ENCODE data around the gene PHACTR1. TPM values are rescaled to one million over a fixed set of nuclear protein-coding genes. Genes with fewer than 3 reads are reported as not detected.

The PHACTR1 gene
- polyA plus RNA-seq, 3 donors, result 6.1 to 26.9 (median 7.6) TPM

GRCh38 chr6:13009031-13009430, 292.5 kb downstream of the PHACTR1 start:
- H3K27ac ChIP-seq (ENCODE audit: low read depth in 1 of 2, low read length in 2 of 2), result no peak overlapping the region
- WGBS (ENCODE audit: insufficient coverage), result no CpG with 5 or more reads among the region's 3 CpGs
- peak overlapping the region in 1 of 7 donors; percentile 35 for H3K27ac Mint-ChIP-seq
- H3K79me2 ChIP-seq (ENCODE audit: insufficient read depth, low read length), result no peaks in the 10 kb centered on the region
- TF ChIP-seq, protein P1, sequence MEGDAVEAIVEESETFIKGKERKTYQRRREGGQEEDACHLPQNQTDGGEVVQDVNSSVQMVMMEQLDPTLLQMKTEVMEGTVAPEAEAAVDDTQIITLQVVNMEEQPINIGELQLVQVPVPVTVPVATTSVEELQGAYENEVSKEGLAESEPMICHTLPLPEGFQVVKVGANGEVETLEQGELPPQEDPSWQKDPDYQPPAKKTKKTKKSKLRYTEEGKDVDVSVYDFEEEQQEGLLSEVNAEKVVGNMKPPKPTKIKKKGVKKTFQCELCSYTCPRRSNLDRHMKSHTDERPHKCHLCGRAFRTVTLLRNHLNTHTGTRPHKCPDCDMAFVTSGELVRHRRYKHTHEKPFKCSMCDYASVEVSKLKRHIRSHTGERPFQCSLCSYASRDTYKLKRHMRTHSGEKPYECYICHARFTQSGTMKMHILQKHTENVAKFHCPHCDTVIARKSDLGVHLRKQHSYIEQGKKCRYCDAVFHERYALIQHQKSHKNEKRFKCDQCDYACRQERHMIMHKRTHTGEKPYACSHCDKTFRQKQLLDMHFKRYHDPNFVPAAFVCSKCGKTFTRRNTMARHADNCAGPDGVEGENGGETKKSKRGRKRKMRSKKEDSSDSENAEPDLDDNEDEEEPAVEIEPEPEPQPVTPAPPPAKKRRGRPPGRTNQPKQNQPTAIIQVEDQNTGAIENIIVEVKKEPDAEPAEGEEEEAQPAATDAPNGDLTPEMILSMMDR (IDR thresholded peaks at IDR 0.05), result no peak
- H3K4me1 ChIP-seq (ENCODE audit: control insufficient read depth in 1 of 2, insufficient read depth in 2 of 2, low read length in 2 of 2), result peaks cover 22 to 32% of the 10 kb centered on the region in 2 donors
- H3K9ac ChIP-seq (ENCODE audit: insufficient read depth, low read length, poor library complexity, severe bottlenecking), result no peak overlapping the region
- H3K4me1 Mint-ChIP-seq, result peaks cover 26% of the 10 kb centered on the region
- H3K4me3 Mint-ChIP-seq, result no peak overlapping the region
- peaks cover 14 to 19% (median 16%) of the 10 kb centered on the region in 3 donors for H3K27me3 Mint-ChIP-seq (ENCODE audit: low read depth in 3 of 3)
- DNase-seq, result no peak
- H3K9me3 ChIP-seq (replicated peaks in 1 of 2; ENCODE audit: control insufficient read depth in 1 of 2, insufficient read depth in 1 of 2, low read length in 2 of 2), result no peaks in the 10 kb centered on the region
- peaks cover 10 to 11% of the 10 kb centered on the region in 2 donors for H3K27me3 ChIP-seq (ENCODE audit: control insufficient read depth in 2 of 2, insufficient read depth in 2 of 2, low read length in 2 of 2)
- no peak overlapping the region for H2AFZ ChIP-seq (ENCODE audit: insufficient read depth, low read depth, low read length, poor library complexity, severe bottlenecking)
- no peak overlapping the region for H3K4me2 ChIP-seq (replicated peaks; ENCODE audit: extremely low read depth, low read length, poor library complexity, severe bottlenecking)
- H3K4me3 ChIP-seq (replicated peaks in 1 of 3; ENCODE audit: low read depth in 2 of 3, low read length in 3 of 3), result no peak overlapping the region
- no peaks in the 10 kb centered on the region for H3K36me3 ChIP-seq (replicated peaks in 1 of 2; ENCODE audit: control insufficient read depth in 1 of 2, insufficient read depth in 2 of 2, low read length in 2 of 2)
- H3K9me3 Mint-ChIP-seq, result peaks cover 0 to 6% (median 3%) of the 10 kb centered on the region in 7 donors
- peaks cover 0 to 4% of the 10 kb centered on the region in 2 donors for H3K36me3 Mint-ChIP-seq
- H4K20me1 ChIP-seq (ENCODE audit: insufficient read depth, low read length), result no peaks in the 10 kb centered on the region
- intact Hi-C loops (cut with micrococcal nuclease), result no loop called here

- DNase-seq, result no peak
These were observed 292.9 kb downstream of the PHACTR1 start for GRCh38 chr6:13009461-13009860.

More at GRCh38 chr6:13009461-13009860, 292.9 kb downstream of the PHACTR1 start:
- TF ChIP-seq, protein P1 (IDR thresholded peaks at IDR 0.05), result no peak
- peaks cover under 1 to 5% of the 10 kb centered on the region in 2 donors for H3K36me3 Mint-ChIP-seq
- Histone ChIP-seq H3K27me3 (ENCODE audit: control insufficient read depth in 2 of 2, insufficient read depth in 2 of 2, low read length in 2 of 2) (peaks cover 14 to 16% of the 10 kb centered on the region in 2 donors), H3K9ac (ENCODE audit: insufficient read depth, low read length, poor library complexity, severe bottlenecking) (no peak overlapping the region), H3K9me3 (replicated peaks in 1 of 2; ENCODE audit: control insufficient read depth in 1 of 2, insufficient read depth in 1 of 2, low read length in 2 of 2) (no peaks in the 10 kb centered on the region), H3K36me3 (replicated peaks in 1 of 2; ENCODE audit: control insufficient read depth in 1 of 2, insufficient read depth in 2 of 2, low read length in 2 of 2) (no peaks in the 10 kb centered on the region), H3K79me2 (ENCODE audit: insufficient read depth, low read length) (no peaks in the 10 kb centered on the region), H4K20me1 (ENCODE audit: insufficient read depth, low read length) (no peaks in the 10 kb centered on the region), H3K4me1 (ENCODE audit: control insufficient read depth in 1 of 2, insufficient read depth in 2 of 2, low read length in 2 of 2) (peaks cover 24 to 34% of the 10 kb centered on the region in 2 donors), H3K27ac (ENCODE audit: low read depth in 1 of 2, low read length in 2 of 2) (no peak overlapping the region), H2AFZ (ENCODE audit: insufficient read depth, low read depth, low read length, poor library complexity, severe bottlenecking) (no peak overlapping the region), H3K4me2 (replicated peaks; ENCODE audit: extremely low read depth, low read length, poor library complexity, severe bottlenecking) (no peak overlapping the region), H3K4me3 (replicated peaks in 1 of 3; ENCODE audit: low read depth in 2 of 3, low read length in 3 of 3) (no peak overlapping the region)
- 83% methylated on average over 1 of the region's 2 CpGs for WGBS (ENCODE audit: insufficient coverage)
- H3K9me3 Mint-ChIP-seq, result peaks cover 0 to 7% (median 3%) of the 10 kb centered on the region in 7 donors
- H3K4me3 Mint-ChIP-seq, result no peak overlapping the region
- peaks cover 24% of the 10 kb centered on the region for H3K4me1 Mint-ChIP-seq
- peaks cover 17 to 23% (median 20%) of the 10 kb centered on the region in 3 donors for H3K27me3 Mint-ChIP-seq (ENCODE audit: low read depth in 3 of 3)
- H3K27ac Mint-ChIP-seq, result no peak overlapping the region
- intact Hi-C loops (cut with micrococcal nuclease), result no loop called here

All from CD14-positive monocyte (primary cell).